Prostate gland (tissue), 2 donors: ENCODE measurements around the gene KDM4B. TPM values are rescaled to one million over a fixed set of nuclear protein-coding genes. Genes with fewer than 3 reads are reported as not detected.

ENCODE experiments used
- DNase-seq: peaks from one replicate; pipeline ENCODE4 v3.0.0-alpha.2; 2019; ENCODE audit warnings: low spot score
- H3K27ac ChIP-seq, 2 donors: fragments of 200-600 bp; sonication (generic); 2 replicates each; pipeline ENCODE4 v1.5.1; 2017 to 2019
- H3K27me3 ChIP-seq: fragments of 200-600 bp; sonication (generic); replicated peaks from 2 replicates; pipeline ENCODE4 v1.5.1; 2019; ENCODE audit not compliant: insufficient read depth
- H3K36me3 ChIP-seq, 2 donors: fragments of 200-600 bp; sonication (generic); 1 replicate in 1 of 2; 2 replicates in 1 of 2; pipeline versions ENCODE4 v1.5.1 to v1.8.1; 2017 to 2019
- H3K4me1 ChIP-seq: fragments of 200-600 bp; sonication (generic); replicated peaks from 2 replicates; pipeline ENCODE4 v1.5.1; 2019
- H3K4me3 ChIP-seq, 2 donors: fragments of 200-600 bp; sonication (generic); 2 replicates each; pipeline ENCODE4 v1.5.1; 2017 to 2019
- H3K9me3 ChIP-seq: fragments of 200-600 bp; sonication (generic); 2 replicates; pipeline ENCODE4 v1.5.1; 2017
- CTCF ChIP-seq, 4 experiments: fragments of 200-600 bp in 2 of 4; fragments of 450-650 bp in 2 of 4; sonication (generic) in 2 of 4; IDR thresholded peaks; 1 replicate in 3 of 4; 2 replicates in 1 of 4; pipeline ENCODE4 v1.5.1; 2016 to 2019; ENCODE audit warnings: antibody characterized with exemption in 4 of 4, mild to moderate bottlenecking in 2 of 4, moderate library complexity in 2 of 4
- POLR2A ChIP-seq: fragments of 450-650 bp; IDR thresholded peaks from one replicate; pipeline ENCODE4 v1.6.1; 2016; ENCODE audit warnings: antibody characterized with exemption, mild to moderate bottlenecking
- POLR2AphosphoS5 ChIP-seq: sonication (generic); formaldehyde crosslinking; IDR thresholded peaks from one replicate; pipeline ENCODE4 v1.6.1; 2017; ENCODE audit warnings: antibody characterized with exemption
- WGBS: methylation state at CpG from one replicate; pipeline ENCODE4 v1.1.5; 2018; 5-methylcytosine and 5-hydroxymethylcytosine counted together
- intact Hi-C: fragments of 100-400 bp; cut with DNase I; formaldehyde crosslinking; loops from one replicate; pipeline ENCODE4 v1.14.2; 2022
- total RNA-seq, 2 donors: library from RNA; depleted of rRNA; stranded (reverse); fragments of >200 nt; gene quantifications; one replicate each; pipeline ENCODE4 v1.1.0, GENCODE V29; 2016

Gene KDM4B
- total RNA-seq, 2 donors from 2014 or later, result 74.6 to 136 TPM

GRCh38 chr19:5149508-5149907 lies 180.6 kb downstream of the KDM4B start:
- WGBS, result 76% methylated on average over 10 of the region's 10 CpGs
- no peaks in the 10 kb centered on the region for H3K9me3 ChIP-seq
- TF ChIP-seq POLR2AphosphoS5 (no peak), POLR2A (no peak), CTCF (IDR thresholded peaks at IDR 0.05) (no peak)
- H3K4me1 ChIP-seq, result no peaks in the 10 kb centered on the region
- no peak for DNase-seq
- intact Hi-C loops, result no loop called here
- H3K4me3 ChIP-seq, result no peak overlapping the region
- no peak overlapping the region for H3K27ac ChIP-seq
- no peaks in the 10 kb centered on the region for H3K27me3 ChIP-seq
- H3K36me3 ChIP-seq, result peaks cover 3 to 4% of the 10 kb centered on the region in 2 donors

GRCh38 chr19:5149932-5150901 lies 181.3 kb downstream of the KDM4B start:
- TF ChIP-seq POLR2AphosphoS5 (no peak), CTCF (IDR thresholded peaks at IDR 0.05) (no peak), POLR2A (no peak)
- peaks cover 0 to 4% of the 10 kb centered on the region in 2 donors for H3K36me3 ChIP-seq
- H3K4me3 ChIP-seq, result no peak overlapping the region
- intact Hi-C loops, result no loop called here
- 90% methylated on average over 36 of the region's 36 CpGs for WGBS
- DNase-seq, result no peak
- H3K27me3 ChIP-seq, result no peaks in the 10 kb centered on the region
- no peaks in the 10 kb centered on the region for H3K4me1 ChIP-seq
- no peak overlapping the region for H3K27ac ChIP-seq
- no peaks in the 10 kb centered on the region for H3K9me3 ChIP-seq

GRCh38 chr19:5150902-5151741 lies 182.2 kb downstream of the KDM4B start:
- Histone ChIP-seq H3K4me3 (no peak overlapping the region), H3K27me3 (no peaks in the 10 kb centered on the region), H3K27ac (no peak overlapping the region), H3K4me1 (no peaks in the 10 kb centered on the region), H3K9me3 (no peaks in the 10 kb centered on the region), H3K36me3 (peaks cover 0 to 2% of the 10 kb centered on the region in 2 donors)
- DNase-seq, result no peak
- TF ChIP-seq CTCF (IDR thresholded peaks at IDR 0.05) (no peak), POLR2AphosphoS5 (no peak), POLR2A (no peak)
- 91% methylated on average over 49 of the region's 52 CpGs for WGBS
- intact Hi-C loops, result no loop called here

- no peak overlapping the region for H3K27ac ChIP-seq
- H3K36me3 ChIP-seq, result no peaks in the 10 kb centered on the region
- TF ChIP-seq POLR2A (no peak), POLR2AphosphoS5 (no peak), CTCF (IDR thresholded peaks at IDR 0.05) (no peak)
- no peaks in the 10 kb centered on the region for H3K27me3 ChIP-seq
- H3K4me3 ChIP-seq, result no peak overlapping the region
- H3K9me3 ChIP-seq, result no peaks in the 10 kb centered on the region
- WGBS, result 93% methylated on average over 27 of the region's 27 CpGs
- intact Hi-C loops, result no loop called here
- no peak for DNase-seq
- peaks cover 2% of the 10 kb centered on the region for H3K4me1 ChIP-seq
These were observed 183.3 kb downstream of the KDM4B start for GRCh38 chr19:5152013-5152763.
